AG04450 (cell line): ENCODE measurements around the gene RNF123. TPM values are rescaled to one million over a fixed set of nuclear protein-coding genes. Genes with fewer than 3 reads are reported as not detected.

Experiments used
- CTCF ChIA-PET: fragments of 300-600, 350-600 bp; formaldehyde crosslinking; extraction: SDS; loops from one replicate; lab custom pipeline; 2022; ENCODE audit warnings: antibody characterized with exemption, inconsistent platforms; lab: Charles Lee
- POLR2A ChIA-PET: fragments of 350-600 bp; formaldehyde crosslinking; extraction: SDS; loops from one replicate; lab custom pipeline; 2021; ENCODE audit warnings: antibody characterized with exemption, inconsistent platforms; lab: Yijun Ruan, JAX
- DNase-seq: peaks from one replicate; pipeline ENCODE4 v3.0.0-alpha.2; 2011; ENCODE audit warnings: low read depth, low spot score
- H3K27ac ChIP-seq: one replicate; pipeline ENCODE4 v1.5.1; 2012; ENCODE audit warnings: low read depth, low read length, control low read depth
- H3K27me3 ChIP-seq: one replicate; pipeline ENCODE4 v1.6.0; 2012; ENCODE audit warnings: low read length; ENCODE audit not compliant: control insufficient read depth, insufficient read depth
- H3K4me3 ChIP-seq: 2 replicates; pipeline ENCODE4 v1.5.1; 2011; ENCODE audit warnings: mild to moderate bottlenecking, low read depth, low read length, control low read depth
- H3K9me3 ChIP-seq: 2 replicates; pipeline ENCODE4 v1.5.1; 2012; ENCODE audit warnings: low read length; ENCODE audit not compliant: control insufficient read depth, insufficient read depth
- polyA plus RNA-seq: library from polyadenylated mRNA; depleted of rRNA; stranded (reverse); fragments of >200 nt; gene quantifications from 2 replicates; pipeline ENCODE4 v1.2.3, GENCODE V29; 2011
- TF ChIP-seq, protein P1 (sequence below): IDR thresholded peaks from 2 replicates; pipeline ENCODE4 v1.5.1; 2011; ENCODE audit warnings: low read depth, low read length, control low read depth, inconsistent platforms

The RNF123 gene
- polyA plus RNA-seq, 1 experiment, result 22.9 TPM

DNA sequence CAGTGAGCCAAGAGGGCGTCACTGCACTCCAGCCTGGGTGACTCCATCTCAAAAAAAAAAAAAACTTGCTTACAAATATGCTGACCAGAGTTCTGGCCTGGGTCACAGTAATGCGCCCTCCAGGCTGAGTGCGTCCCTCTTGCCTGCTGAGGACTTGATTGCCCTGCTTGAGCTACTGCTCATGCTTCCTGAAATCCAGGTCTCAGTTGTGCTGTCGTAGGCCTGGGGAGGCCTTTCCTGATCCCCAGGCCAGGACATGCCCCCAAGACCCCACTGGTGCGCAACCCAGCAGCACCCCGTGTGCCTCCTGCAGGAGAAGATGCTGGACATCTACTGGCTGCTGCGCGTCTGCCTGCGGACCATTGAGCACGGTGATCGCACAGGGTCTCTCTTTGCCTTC lies 22.8 kb downstream of the RNF123 start:
- no peak overlapping the region for H3K27ac ChIP-seq
- H3K27me3 ChIP-seq, result no peaks in the 10 kb centered on the region
- POLR2A ChIA-PET, result interaction anchor here (1.4 kb wide), 1 partner anchor 10 kb away, joined by 5 read pairs; no protein-coding TSS in a partner anchor
- no peak for DNase-seq
- TF ChIP-seq, protein P1, sequence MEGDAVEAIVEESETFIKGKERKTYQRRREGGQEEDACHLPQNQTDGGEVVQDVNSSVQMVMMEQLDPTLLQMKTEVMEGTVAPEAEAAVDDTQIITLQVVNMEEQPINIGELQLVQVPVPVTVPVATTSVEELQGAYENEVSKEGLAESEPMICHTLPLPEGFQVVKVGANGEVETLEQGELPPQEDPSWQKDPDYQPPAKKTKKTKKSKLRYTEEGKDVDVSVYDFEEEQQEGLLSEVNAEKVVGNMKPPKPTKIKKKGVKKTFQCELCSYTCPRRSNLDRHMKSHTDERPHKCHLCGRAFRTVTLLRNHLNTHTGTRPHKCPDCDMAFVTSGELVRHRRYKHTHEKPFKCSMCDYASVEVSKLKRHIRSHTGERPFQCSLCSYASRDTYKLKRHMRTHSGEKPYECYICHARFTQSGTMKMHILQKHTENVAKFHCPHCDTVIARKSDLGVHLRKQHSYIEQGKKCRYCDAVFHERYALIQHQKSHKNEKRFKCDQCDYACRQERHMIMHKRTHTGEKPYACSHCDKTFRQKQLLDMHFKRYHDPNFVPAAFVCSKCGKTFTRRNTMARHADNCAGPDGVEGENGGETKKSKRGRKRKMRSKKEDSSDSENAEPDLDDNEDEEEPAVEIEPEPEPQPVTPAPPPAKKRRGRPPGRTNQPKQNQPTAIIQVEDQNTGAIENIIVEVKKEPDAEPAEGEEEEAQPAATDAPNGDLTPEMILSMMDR, result no peak
- CTCF ChIA-PET, result interaction anchor here (1.2 kb wide), 1 partner anchor 172 kb away, joined by 3 read pairs; no protein-coding TSS in a partner anchor
- H3K9me3 ChIP-seq, result no peaks in the 10 kb centered on the region
- H3K4me3 ChIP-seq, result no peak overlapping the region

DNA sequence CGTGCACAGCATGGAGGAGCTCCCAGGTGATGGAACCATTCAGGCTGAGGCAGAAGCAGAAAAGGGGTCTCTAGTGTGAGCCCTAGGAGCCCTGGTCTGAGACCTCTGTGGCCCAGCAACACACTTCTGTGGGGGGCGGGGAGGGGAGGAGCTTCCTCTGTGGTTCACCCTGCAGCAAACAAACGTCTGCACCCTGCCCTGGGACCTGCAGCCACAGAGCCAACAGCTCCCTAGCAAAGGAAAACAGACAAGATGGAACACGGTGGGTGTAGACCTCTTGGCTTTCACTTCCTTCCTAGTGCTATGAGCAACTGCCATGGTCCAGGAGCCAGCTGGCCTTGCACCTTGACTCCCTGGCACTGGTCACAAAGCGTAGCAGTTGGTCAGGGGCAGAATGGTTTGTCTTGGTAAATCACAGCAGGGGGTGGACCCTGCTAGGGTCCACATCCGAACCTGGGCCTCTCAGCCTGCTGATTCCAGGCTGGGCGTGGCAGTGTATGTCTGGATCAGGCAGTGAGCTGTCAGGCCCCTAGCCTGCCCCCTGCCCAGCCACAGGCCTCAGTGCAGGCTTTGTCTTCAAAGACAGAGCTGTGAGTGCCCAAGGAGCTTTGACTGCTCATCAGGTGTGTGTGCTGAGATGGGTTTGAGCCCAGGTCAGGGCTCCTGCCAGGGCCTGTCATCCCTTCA lies 23.4 kb downstream of the RNF123 start:
- H3K4me3 ChIP-seq, result no peak overlapping the region
- ChIA-PET CTCF (interaction anchor here (0.9 to 1.2 kb wide), 3 partner anchors 9 to 173 kb away, joined by 3 to 5 read pairs (median 4); no protein-coding TSS in a partner anchor), POLR2A (interaction anchor here (0.7 kb wide), 1 partner anchor 40 kb away, joined by 3 read pairs; no protein-coding TSS in a partner anchor)
- H3K9me3 ChIP-seq, result no peaks in the 10 kb centered on the region; the same call in 1 of the 2 replicates
- DNase-seq, result no peak
- TF ChIP-seq, protein P1, result no peak
- no peaks in the 10 kb centered on the region for H3K27me3 ChIP-seq
- no peak overlapping the region for H3K27ac ChIP-seq

- H3K4me3 ChIP-seq, result no peak overlapping the region
- peaks cover 7% of the 10 kb centered on the region; the same call in 1 of the 2 replicates for H3K9me3 ChIP-seq
- ChIA-PET POLR2A (interaction anchor here (0.6 to 0.7 kb wide), 2 partner anchors 40 to 468 kb away, joined by 3 read pairs; no protein-coding TSS in a partner anchor), CTCF (interaction anchor here (0.9 to 1.0 kb wide), 2 partner anchors 10 to 125 kb away, joined by 4 to 5 read pairs; no protein-coding TSS in a partner anchor)
- no peaks in the 10 kb centered on the region for H3K27me3 ChIP-seq
- TF ChIP-seq, protein P1, result no peak
- no peak for DNase-seq
- H3K27ac ChIP-seq, result no peak overlapping the region
Measured at GRCh38 chr3:49713336-49714105, 24.2 kb downstream of the RNF123 start.

- no peaks in the 10 kb centered on the region for H3K27me3 ChIP-seq
- ChIA-PET POLR2A (interaction anchor here (1.3 kb wide), 1 partner anchor 9 kb away, joined by 3 read pairs; the partner anchor contains the start of gene GMPPB), CTCF (no interaction called here)
- no peak overlapping the region for H3K27ac ChIP-seq
- peaks cover 12% of the 10 kb centered on the region; the same call in 1 of the 2 replicates for H3K9me3 ChIP-seq
- TF ChIP-seq, protein P1, result no peak
- H3K4me3 ChIP-seq, result no peak overlapping the region
- DNase-seq, result no peak
Measured at GRCh38 chr3:49714728-49715550, 25.6 kb downstream of the RNF123 start.
